GM18520 (cell line): ENCODE results near the gene DDX11.
"Not testable (repeated sequence)": the region's sequence is repeated elsewhere in the genome, so short reads cannot be mapped to it uniquely, and the experiment has no call there.

Experiments used
- ATAC-seq: cut with Tn5 transposase; IDR thresholded peaks from one replicate; pipeline ENCODE4 v1.9.1; 2021; ENCODE audit not compliant: unreplicated experiment

DDX11 gene

GRCh38 chr12:31120392-31121008 lies 46.8 kb downstream of the DDX11 start:
- no peak for ATAC-seq

GRCh38 chr12:31121022-31121728 lies 47.5 kb downstream of the DDX11 start:
- ATAC-seq, result not testable (repeated sequence)

- ATAC-seq, result no peak
Measured at GRCh38 chr12:31122481-31122880, 48.8 kb downstream of the DDX11 start.

GRCh38 chr12:31124158-31124557 lies 50.5 kb downstream of the DDX11 start:
- not testable (repeated sequence) for ATAC-seq

- not testable (repeated sequence) for ATAC-seq
Measured at GRCh38 chr12:31125171-31125570, 51.5 kb downstream of the DDX11 start.

GRCh38 chr12:31127209-31127848 lies 53.7 kb downstream of the DDX11 start:
- not testable (repeated sequence) for ATAC-seq

GRCh38 chr12:31136581-31136980 lies 62.9 kb downstream of the DDX11 start:
- ATAC-seq, result not testable (repeated sequence)

GRCh38 chr12:31144768-31145167 lies 71.1 kb downstream of the DDX11 start:
- not testable (repeated sequence) for ATAC-seq

- ATAC-seq, result not testable (repeated sequence)
Measured at GRCh38 chr12:31145296-31145695, 71.6 kb downstream of the DDX11 start.

GRCh38 chr12:31147415-31147814 lies 73.8 kb downstream of the DDX11 start:
- not testable (repeated sequence) for ATAC-seq

GRCh38 chr12:31150766-31151165 lies 77.1 kb downstream of the DDX11 start:
- not testable (repeated sequence) for ATAC-seq
